HG03442 (cell line): Measurements from ENCODE around the gene PAM.
"Not testable (repeated sequence)": the region's sequence is repeated elsewhere in the genome, so short reads cannot be mapped to it uniquely, and the experiment has no call there.

Experiments used
- ATAC-seq: cut with Tn5 transposase; IDR thresholded peaks from one replicate; pipeline ENCODE4 v1.9.1; 2021; ENCODE audit warnings: mild to moderate bottlenecking, moderate library complexity; ENCODE audit not compliant: unreplicated experiment

PAM gene

DNA sequence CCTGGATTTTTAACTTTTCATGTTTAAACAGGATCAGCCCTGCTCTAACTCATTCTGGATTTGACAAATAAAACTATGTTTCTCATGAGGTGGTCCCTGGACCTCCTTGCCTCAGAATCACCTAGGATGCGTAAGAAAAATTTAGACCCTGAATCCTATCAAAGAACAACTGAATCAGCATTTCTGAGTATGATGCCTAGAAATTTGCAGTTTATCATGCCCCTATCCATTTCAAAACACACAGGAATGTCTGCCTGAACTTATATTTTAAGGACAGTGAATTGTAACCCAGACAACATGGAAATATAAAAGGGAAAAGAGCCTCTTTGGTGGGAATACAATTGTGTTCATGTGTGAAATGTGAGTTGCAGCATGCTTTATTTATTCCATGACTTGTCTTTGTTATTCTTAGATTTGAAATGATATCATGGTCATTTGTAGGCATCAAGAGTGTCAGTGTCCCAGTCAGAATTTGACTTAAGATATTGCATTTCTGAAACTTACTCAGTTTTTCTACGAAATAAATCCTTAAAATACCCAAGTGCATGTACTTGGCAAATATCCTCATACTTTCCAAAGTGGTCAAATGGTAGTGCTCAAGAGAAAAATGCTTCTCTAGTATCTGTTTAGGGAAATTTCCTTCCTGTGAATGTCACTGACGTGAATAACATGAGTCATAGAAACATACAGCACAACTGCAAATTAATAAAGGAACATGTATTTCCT is 220.5 kb downstream of the PAM start:
- no peak for ATAC-seq

DNA sequence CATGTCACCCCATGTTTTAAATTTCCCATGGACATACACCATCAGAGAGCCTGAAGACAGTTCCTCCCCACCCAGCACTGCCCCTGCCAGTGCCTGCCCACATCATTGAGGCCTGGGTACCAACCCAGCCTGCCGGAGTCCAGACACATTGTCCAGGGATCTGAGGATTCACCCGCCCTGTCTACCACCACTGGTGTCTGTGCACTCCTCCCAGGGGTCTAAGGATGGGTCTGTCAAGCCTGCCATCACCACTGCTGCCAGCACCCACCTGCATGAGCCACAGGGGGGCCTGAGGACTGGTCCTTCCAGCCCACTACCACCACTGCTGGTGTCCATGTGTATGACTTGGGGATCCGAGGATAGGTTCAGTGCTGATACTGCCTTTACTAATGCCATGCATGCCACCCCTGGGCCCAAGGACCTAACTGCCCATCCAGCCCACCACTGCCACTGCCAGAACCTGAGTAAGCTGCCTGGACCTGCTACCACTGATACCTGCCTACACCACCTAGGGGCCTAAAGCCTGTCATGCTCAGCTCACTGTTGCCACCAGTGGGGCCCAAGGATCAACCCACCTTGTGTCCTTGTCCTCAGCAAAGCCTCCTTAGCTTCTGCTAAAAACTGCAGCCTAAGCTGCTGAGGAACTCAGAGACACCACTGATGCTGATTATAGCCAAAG is 227.0 kb downstream of the PAM start:
- no peak for ATAC-seq

DNA sequence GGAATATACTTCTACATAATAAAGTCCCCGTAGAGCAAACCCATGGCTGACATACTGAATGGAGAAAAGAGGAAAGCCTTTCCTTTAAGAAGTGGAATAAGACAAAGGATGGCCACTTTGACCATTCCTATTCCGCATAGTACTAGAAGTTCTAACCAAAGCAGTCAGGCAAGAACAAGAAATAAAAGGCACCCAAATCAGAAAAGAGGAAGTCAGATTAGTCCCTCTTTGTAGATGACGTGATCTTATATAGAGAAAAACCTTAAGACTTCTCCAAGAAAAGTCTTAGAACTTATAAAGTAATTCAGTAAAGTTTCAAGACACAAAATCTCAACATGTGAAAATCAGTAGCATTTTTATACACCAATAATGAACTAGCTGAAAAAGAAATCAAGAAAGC is 231.0 kb downstream of the PAM start:
- no peak for ATAC-seq

- ATAC-seq, result no peak
Measured at GRCh38 chr5:102988459-102988858, 233.4 kb downstream of the PAM start.

DNA sequence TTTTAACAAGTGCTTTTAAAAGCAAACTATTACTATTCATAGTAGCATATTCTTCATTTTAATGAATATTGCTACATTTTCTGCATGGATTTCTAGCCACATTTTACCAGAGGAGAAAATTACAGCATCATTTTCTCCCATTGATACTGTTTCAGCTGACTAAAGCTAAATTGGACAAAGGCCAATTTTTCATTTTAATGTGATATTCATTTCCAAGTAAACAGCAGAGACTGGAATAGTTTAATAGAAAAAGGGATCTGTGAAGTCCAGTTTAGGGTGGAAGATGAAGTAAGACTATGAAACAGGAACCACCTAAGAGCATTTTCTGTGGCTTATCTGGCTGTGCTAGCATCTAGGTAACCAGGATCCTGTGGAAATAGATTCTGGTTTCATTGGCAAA is 236.7 kb downstream of the PAM start:
- no peak for ATAC-seq

DNA sequence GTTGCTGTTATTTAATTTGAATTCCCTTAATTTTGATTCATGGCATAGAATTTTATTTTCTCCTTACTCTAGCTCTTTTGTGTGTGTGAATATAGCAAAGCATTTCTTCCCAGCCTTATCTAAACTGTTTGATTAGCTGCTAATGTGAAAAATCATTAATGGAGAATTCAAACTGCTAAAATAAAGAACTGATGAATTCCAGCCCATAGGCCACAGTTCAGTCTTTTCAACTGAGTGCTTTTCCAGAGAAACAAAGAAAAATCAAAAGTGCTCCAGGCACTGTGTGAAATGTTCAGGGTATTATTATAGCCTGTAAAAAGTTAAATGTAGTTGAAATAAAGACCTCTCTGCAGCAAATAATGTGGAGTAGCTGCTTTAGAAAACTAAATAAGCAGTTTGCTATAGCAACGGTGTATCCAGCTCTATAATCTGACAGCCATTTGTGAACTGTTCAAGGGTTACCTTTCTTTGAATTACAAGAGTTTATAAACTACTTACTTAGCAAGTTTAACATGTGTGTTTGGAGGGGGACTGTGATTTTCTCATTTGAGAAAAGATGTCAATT is 241.0 kb downstream of the PAM start:
- no peak for ATAC-seq

GRCh38 chr5:102998224-102998623 is 243.1 kb downstream of the PAM start:
- ATAC-seq, result no peak

DNA sequence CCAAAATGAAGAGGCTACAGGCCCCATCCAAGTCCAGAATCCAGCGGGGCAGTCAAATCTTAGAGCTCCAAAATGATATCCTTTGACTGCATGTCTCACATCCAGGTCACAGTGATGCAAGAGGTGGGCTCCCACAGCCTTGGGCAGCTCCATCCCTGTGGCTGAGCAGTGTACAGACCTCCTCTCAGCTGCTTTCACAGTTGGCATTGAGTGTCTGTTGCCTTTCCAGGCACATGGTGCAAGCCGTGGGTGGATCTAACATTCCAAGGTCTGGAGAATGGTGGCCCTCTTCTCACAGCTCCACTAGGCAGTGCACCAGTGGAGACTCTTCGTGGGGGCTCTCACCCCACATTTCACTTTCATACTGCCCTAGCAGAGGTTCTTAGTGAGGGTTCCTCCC is 244.1 kb downstream of the PAM start:
- no peak for ATAC-seq

- not testable (repeated sequence) for ATAC-seq
Measured at GRCh38 chr5:102999621-103000020, 244.5 kb downstream of the PAM start.

DNA sequence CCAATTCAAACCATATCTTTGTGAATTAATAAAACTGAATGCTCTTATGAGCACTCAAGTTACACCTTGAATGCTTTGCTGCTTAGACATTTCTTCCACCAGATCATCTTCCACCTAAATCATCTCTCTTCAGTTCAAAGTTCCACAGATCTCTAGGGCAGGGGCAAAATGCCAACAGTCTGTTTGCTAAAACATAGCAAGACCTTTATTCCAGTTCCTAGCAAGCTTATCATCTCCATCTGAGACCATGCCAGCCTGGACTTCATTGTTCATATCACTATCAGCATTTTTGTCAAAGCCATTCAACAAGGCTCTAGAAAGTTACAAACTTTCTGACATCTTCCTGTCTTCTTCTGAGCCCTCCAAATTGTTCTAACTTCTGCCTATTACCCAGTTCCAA is 245.0 kb downstream of the PAM start:
- ATAC-seq, result no peak

- no peak for ATAC-seq
Measured at GRCh38 chr5:103003872-103004271, 248.8 kb downstream of the PAM start.

DNA sequence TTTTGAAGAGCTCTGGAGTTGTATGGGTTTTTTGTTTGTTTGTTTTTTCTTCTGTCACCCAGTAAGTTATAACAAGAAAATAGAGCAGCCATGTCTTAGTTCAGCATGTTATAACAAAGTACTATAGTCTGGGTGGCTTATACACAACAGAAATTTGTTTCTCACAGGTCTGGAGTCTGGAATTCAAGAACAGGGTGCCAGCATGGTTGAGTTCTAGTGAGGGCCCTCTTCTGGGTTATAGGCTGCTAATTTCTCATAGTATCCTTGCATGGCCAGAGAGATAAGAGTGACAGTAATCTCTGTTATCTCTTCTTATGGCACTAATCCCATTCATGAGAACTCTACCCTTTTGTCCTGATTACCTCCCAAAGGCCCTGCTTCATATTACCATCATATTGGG is 250.2 kb downstream of the PAM start:
- ATAC-seq, result no peak

- ATAC-seq, result no peak
Measured at GRCh38 chr5:103006921-103007320, 251.8 kb downstream of the PAM start.

DNA sequence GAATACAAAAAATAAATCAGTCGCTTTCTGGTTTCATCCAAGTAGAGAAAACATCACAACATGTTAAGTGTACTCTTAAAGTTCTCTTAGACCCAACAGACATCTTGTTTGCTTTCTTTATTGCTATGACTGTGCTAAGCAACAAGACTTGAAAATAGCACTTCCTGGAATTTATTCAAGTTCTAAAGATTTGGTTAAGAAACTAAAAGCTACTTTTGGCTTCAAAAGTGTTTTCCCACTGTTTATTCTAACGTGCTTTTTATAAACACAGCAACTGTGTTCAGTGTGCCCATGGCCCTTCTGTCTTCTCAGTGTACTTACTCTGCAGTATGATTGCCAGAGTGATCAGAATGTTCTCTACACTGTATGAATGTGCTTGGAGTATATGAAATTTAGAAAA is 255.1 kb downstream of the PAM start:
- no peak for ATAC-seq

GRCh38 chr5:103013933-103014552 is 258.9 kb downstream of the PAM start:
- ATAC-seq, result no peak

- no peak for ATAC-seq
Measured at GRCh38 chr5:103014983-103015382, 259.9 kb downstream of the PAM start.

- ATAC-seq, result no peak
Measured at GRCh38 chr5:103016167-103016566, 261.1 kb downstream of the PAM start.

DNA sequence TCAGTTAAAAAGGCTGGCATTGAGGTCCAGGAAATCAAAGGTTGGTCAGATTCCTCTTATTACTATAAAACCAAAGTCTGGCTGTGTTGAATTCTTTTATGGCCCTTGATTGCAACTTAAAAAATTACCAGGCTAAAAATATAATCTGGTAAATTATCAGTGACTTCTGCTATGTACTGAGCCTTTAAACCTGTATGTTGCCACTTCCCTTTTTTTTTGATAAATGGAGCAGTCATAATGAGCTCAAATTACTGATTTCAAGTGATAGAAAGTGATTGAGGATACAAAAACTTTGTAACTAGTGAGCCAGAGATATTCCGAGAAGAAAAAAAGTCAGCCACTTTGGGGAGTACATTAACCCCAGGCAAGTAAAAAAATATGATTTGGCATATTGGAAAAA is 264.7 kb downstream of the PAM start:
- ATAC-seq, result no peak

- ATAC-seq, result peak; percentile 83
Measured at GRCh38 chr5:103021314-103021713, 266.2 kb downstream of the PAM start.

DNA sequence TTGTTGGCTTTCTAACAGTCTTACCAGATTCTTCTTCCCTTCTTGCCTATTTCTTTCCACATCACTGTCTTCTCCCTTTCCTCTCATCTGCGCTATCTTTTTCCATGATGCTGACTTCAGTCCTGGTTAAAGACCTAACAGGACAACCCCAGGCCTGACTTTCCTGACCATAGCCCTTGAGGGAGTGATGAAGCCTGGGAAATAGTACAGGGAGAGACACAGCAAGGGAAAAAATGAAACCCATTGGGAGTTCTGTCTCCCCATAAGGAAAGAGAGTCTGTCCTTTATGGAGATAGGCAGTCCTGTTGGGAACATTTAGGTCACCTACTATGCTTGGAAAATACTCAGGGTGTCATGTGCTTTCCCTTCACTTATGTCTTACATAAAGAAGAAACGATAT is 272.2 kb downstream of the PAM start:
- ATAC-seq, result no peak

DNA sequence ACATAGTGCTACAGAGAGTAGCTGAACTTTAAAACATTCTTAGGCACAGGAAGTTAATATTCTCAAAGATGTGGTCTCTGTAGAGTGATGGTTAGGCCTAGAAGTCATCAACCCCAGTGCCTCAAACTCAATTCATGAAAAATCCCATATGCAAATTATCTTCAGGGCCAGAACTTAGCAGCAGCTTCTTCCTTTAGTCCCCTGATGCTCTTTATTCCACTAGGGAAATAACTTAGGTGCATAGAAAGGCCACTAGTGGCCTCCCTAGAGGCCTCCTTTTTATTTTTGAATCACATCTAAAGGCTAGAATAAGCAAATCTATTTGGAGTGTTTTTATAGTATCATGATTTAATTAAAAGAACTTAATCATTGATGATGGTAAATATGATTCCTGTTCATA is 276.5 kb downstream of the PAM start:
- ATAC-seq, result peak; percentile 45

DNA sequence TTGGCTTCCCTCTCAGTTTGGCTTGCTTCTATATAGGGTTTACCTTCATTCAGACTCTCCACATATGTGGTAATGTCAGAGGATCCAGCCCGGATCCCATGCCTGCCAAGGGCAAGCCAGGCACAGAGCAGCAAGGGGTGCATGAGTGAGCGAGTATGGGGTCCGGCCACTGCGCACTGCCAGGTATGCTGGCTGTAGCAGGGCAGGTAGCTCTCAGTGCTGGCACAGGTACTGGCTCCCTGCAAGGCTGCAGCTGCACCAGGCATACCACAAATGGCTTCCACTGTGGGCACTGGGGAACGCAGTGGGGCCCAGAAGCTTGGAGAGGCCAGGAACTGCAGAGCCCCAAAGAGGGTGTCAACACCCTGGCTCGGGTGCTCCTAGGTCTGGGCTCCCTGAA is 278.6 kb downstream of the PAM start:
- no peak for ATAC-seq
